Measurements from ENCODE around the gene GALNT2. TPM values are rescaled to one million over a fixed set of nuclear protein-coding genes. Genes with fewer than 3 reads are reported as not detected.

Gene GALNT2
- total and polyA plus RNA-seq, 2 experiments from 2014 or later, result 17.8 to 48.3 TPM

GRCh38 chr1:230251644-230252191, 184.7 kb downstream of the GALNT2 start:
- Histone ChIP-seq H3K36me3 (ENCODE audit: insufficient read depth) (no peaks in the 10 kb centered on the region), H3K27ac (ENCODE audit: low read depth) (peak overlapping the region; percentile 61; the same call in 1 of the 2 replicates), H4K20me1 (replicated peaks; ENCODE audit: insufficient read depth) (no peaks in the 10 kb centered on the region), H3K9me2 (ENCODE audit: insufficient read depth) (peaks cover 6% of the 10 kb centered on the region), H3K4me1 (ENCODE audit: insufficient read depth) (peaks cover 25% of the 10 kb centered on the region), H3K79me2 (replicated peaks; ENCODE audit: insufficient read depth) (no peaks in the 10 kb centered on the region), H3K4me2 (peak overlapping the region; percentile 47), H3F3A (replicated peaks; ENCODE audit: low read depth) (no peaks in the 10 kb centered on the region), H2AFZ (no peak overlapping the region), H3K4me3 (peak overlapping the region; percentile 5; the same call in 1 of the 2 replicates), H3K27me3 (ENCODE audit: insufficient read depth) (no peaks in the 10 kb centered on the region)
- ATAC-seq (peak; percentile 26), DNase-seq (ENCODE audit: low spot score) (peak; percentile 22)
- Mint-ChIP-seq H3K4me3 (peak overlapping the region; percentile 31; the same call in 1 of the 3 replicates), H3K9me3 (no peaks in the 10 kb centered on the region), H3K27ac (peak overlapping the region; percentile 7), H3K36me3 (ENCODE audit: low read depth) (peaks cover 27% of the 10 kb centered on the region), H3K27me3 (ENCODE audit: insufficient read depth, low read depth, poor library complexity) (peaks cover 9% of the 10 kb centered on the region), H3K4me1 (peaks cover 36% of the 10 kb centered on the region)
- TF ChIP-seq ZNF114 (CRISPR knock-in tag; IDR thresholded peaks at IDR 0.05), result no peak
- no peak for TF ChIP-seq EZH2phosphoT487 (IDR thresholded peaks at IDR 0.05; ENCODE audit: unreplicated experiment)
- no peak for TF ChIP-seq POLR2AphosphoS5 (IDR thresholded peaks at IDR 0.05; ENCODE audit: low read depth)
- TF ChIP-seq CTCF (conservative IDR thresholded peaks at IDR 0.05; ENCODE audit: low read depth in 2 of 2), result no peak
- TF ChIP-seq ZNF462 (CRISPR knock-in tag; IDR thresholded peaks at IDR 0.05), result no peak
- no peak for TF ChIP-seq NANOG (IDR thresholded peaks at IDR 0.05; ENCODE audit: borderline replicate concordance)
- TF ChIP-seq CREB1 (CRISPR knock-in tag; IDR thresholded peaks at IDR 0.05; ENCODE audit: low read depth), result no peak
- no peak for TF ChIP-seq STAT1 (IDR thresholded peaks at IDR 0.05; ENCODE audit: unreplicated experiment)
- TF ChIP-seq REST (IDR thresholded peaks at IDR 0.05; ENCODE audit: unreplicated experiment), result no peak
- no peak for TF ChIP-seq EZH2 (IDR thresholded peaks at IDR 0.05; ENCODE audit: low read depth, unreplicated experiment)
- no peak for TF ChIP-seq ETS1 (IDR thresholded peaks at IDR 0.05)
- no peak for TF ChIP-seq JUNB (IDR thresholded peaks at IDR 0.05; ENCODE audit: unreplicated experiment)
- TF ChIP-seq ZNF331 (CRISPR knock-in tag; IDR thresholded peaks at IDR 0.05; ENCODE audit: low read depth), result no peak

All from GM23338 (cell line).